Esophagus muscularis mucosa (tissue), 4 donors: ENCODE measurements around the gene DDI1. TPM values are rescaled to one million over a fixed set of nuclear protein-coding genes. Genes with fewer than 3 reads are reported as not detected.
"Not testable (repeated sequence)": the region's sequence is repeated elsewhere in the genome, so short reads cannot be mapped to it uniquely, and the experiment has no call there.

Experiments
- DNase-seq: peaks from one replicate; pipeline ENCODE4 v3.0.0-alpha.2; 2017; ENCODE audit errors: extremely low spot score
- H3K27ac ChIP-seq, 4 donors: fragments of 200-600 bp; sonication (generic); replicated peaks in 1 of 4; 1 replicate in 3 of 4; 2 replicates in 1 of 4; pipeline ENCODE4 v1.5.1; 2016 to 2019; ENCODE audit warnings: mild to moderate bottlenecking in 1 of 4
- H3K27me3 ChIP-seq, 4 donors: fragments of 200-600 bp; sonication (generic); one replicate each; pipeline versions ENCODE4 v1.5.1 to v1.6.0; 2016 to 2019
- H3K36me3 ChIP-seq, 4 donors: fragments of 200-600 bp; sonication (generic); one replicate each; pipeline ENCODE4 v1.5.1; 2016 to 2019
- H3K4me1 ChIP-seq, 4 donors: fragments of 200-600 bp; sonication (generic); one replicate each; pipeline ENCODE4 v1.5.1; 2016 to 2019
- H3K4me3 ChIP-seq, 4 donors: fragments of 200-600 bp; sonication (generic); 1 replicate in 2 of 4; 2 replicates in 2 of 4; pipeline ENCODE4 v1.5.1; 2016 to 2019; ENCODE audit warnings: mild to moderate bottlenecking in 4 of 4, moderate library complexity in 1 of 4
- H3K9me3 ChIP-seq, 4 donors: fragments of 200-600 bp; sonication (generic); 1 replicate in 3 of 4; 2 replicates in 1 of 4; pipeline ENCODE4 v1.5.1; 2016 to 2019
- EP300 ChIP-seq: sonication (generic); formaldehyde crosslinking; IDR thresholded peaks from one replicate; pipeline ENCODE4 v1.6.1; 2017; ENCODE audit warnings: antibody characterized with exemption
- POLR2A ChIP-seq: fragments of 450-650 bp; IDR thresholded peaks from one replicate; pipeline ENCODE4 v1.6.1; 2017; ENCODE audit warnings: antibody characterized with exemption, moderate library complexity, mild to moderate bottlenecking, low read depth
- POLR2AphosphoS5 ChIP-seq, 2 donors: sonication (generic); formaldehyde crosslinking; IDR thresholded peaks; one replicate each; pipeline ENCODE4 v1.6.1; 2017; ENCODE audit warnings: antibody characterized with exemption in 2 of 2
- WGBS: methylation state at CpG from one replicate; pipeline ENCODE4 v1.1.5; 2018; 5-methylcytosine and 5-hydroxymethylcytosine counted together
- intact Hi-C: fragments of 100-400 bp; cut with DNase I; formaldehyde crosslinking; loops from one replicate; pipeline ENCODE4 v1.15.1; 2023
- total RNA-seq, 4 donors: library from RNA; depleted of rRNA; stranded (reverse); fragments of >200 nt; gene quantifications; one replicate each; pipeline versions ENCODE4 v1.1.0 to v1.2.1, GENCODE V29; 2016
- TF ChIP-seq, protein P1 (sequence below), 3 experiments: fragments of 200-600 bp in 2 of 3; fragments of 450-650 bp in 1 of 3; sonication (generic) in 2 of 3; IDR thresholded peaks; one replicate each; pipeline ENCODE4 v1.5.1; 2017 to 2019; ENCODE audit warnings: antibody characterized with exemption in 3 of 3, mild to moderate bottlenecking in 2 of 3, moderate library complexity in 1 of 3

DDI1 gene
- total RNA-seq, 4 donors from 2014 or later, result not detected

DNA sequence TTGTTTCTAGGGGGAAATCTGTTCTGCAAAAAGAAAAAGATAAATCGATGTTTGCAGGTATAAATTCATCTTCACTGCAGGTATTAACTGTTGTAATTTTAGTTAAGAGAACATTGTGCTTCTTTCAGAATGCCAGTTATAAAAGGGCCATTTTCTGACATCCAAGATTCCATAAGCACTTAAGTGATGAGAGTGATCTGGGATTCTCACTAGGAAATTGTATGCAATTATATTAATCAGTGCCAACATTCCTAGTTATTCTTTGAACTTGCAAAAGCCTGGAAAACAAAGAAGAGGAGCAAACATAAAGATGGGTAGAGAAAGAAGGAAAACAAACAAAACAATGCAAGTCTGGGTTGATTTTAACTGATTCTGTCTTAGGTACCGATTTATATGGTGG is 5.4 kb downstream of the DDI1 start:
- Histone ChIP-seq H3K27ac (no peak overlapping the region), H3K9me3 (no peaks in the 10 kb centered on the region), H3K36me3 (no peaks in the 10 kb centered on the region), H3K27me3 (no peaks in the 10 kb centered on the region), H3K4me1 (no peaks in the 10 kb centered on the region), H3K4me3 (no peak overlapping the region)
- intact Hi-C loops, result no loop called here
- TF ChIP-seq, protein P1, sequence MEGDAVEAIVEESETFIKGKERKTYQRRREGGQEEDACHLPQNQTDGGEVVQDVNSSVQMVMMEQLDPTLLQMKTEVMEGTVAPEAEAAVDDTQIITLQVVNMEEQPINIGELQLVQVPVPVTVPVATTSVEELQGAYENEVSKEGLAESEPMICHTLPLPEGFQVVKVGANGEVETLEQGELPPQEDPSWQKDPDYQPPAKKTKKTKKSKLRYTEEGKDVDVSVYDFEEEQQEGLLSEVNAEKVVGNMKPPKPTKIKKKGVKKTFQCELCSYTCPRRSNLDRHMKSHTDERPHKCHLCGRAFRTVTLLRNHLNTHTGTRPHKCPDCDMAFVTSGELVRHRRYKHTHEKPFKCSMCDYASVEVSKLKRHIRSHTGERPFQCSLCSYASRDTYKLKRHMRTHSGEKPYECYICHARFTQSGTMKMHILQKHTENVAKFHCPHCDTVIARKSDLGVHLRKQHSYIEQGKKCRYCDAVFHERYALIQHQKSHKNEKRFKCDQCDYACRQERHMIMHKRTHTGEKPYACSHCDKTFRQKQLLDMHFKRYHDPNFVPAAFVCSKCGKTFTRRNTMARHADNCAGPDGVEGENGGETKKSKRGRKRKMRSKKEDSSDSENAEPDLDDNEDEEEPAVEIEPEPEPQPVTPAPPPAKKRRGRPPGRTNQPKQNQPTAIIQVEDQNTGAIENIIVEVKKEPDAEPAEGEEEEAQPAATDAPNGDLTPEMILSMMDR (IDR thresholded peaks at IDR 0.05), result no peak
- no peak for TF ChIP-seq POLR2AphosphoS5 (IDR thresholded peaks at IDR 0.05)
- TF ChIP-seq EP300, result no peak
- TF ChIP-seq POLR2A, result no peak
- no peak for DNase-seq
- 85% methylated on average over 2 of the region's 2 CpGs for WGBS

DNA sequence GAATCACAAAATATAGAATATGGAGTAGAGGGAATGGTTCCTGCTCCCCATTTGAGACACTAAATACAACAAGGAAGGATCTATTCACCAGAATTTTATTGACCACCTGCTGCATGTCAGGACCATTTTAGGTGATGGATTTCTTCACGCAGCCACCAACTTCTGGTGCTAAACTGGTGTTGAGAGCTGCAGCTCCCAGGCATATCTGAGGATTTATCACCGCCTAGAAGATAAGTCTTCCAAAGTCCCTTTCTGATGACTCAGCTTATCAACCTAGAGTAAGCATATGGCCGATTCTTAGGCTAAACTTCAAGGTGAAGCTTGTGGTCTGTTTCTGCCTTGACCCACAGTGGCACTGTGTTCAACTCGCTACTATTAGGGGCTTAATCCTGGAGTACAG is 6.7 kb downstream of the DDI1 start:
- H3K4me1 ChIP-seq, result no peaks in the 10 kb centered on the region
- no peaks in the 10 kb centered on the region for H3K27me3 ChIP-seq
- no peak overlapping the region for H3K4me3 ChIP-seq
- no peak overlapping the region for H3K27ac ChIP-seq
- DNase-seq, result no peak
- no peaks in the 10 kb centered on the region for H3K36me3 ChIP-seq
- intact Hi-C loops, result no loop called here
- TF ChIP-seq, protein P1 (IDR thresholded peaks at IDR 0.05), result no peak
- TF ChIP-seq POLR2AphosphoS5 (IDR thresholded peaks at IDR 0.05) (no peak), POLR2A (no peak), EP300 (no peak)
- 80% methylated on average over 4 of the region's 4 CpGs for WGBS
- H3K9me3 ChIP-seq, result no peaks in the 10 kb centered on the region

DNA sequence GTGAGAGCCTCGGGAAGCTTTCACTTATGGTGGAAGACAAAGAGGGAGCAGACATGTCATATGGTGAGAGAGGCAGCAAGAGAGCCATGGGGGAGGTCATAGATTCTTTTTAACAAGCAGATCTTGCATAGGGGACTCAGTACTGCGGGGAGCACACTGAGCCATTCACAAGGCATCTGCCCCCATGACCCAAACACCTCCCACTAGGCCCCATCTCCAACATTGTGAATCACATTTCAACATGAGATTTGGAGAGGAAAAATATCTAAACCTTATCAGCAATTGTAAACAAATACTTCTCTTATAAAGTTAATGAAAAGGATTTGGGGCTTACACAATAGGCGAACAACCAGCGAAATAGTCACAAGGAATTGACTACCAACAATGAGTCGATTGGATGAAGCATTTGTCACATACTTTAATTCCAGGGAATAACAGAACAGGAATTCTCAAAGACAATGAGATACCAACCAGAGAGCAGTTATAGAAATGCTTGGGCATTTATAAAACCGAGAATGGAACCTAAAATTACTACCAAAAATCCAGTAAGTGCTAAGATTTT is 7.3 kb downstream of the DDI1 start:
- Histone ChIP-seq H3K4me1 (no peaks in the 10 kb centered on the region), H3K4me3 (no peak overlapping the region), H3K27me3 (no peaks in the 10 kb centered on the region), H3K9me3 (no peaks in the 10 kb centered on the region), H3K36me3 (no peaks in the 10 kb centered on the region), H3K27ac (no peak overlapping the region)
- TF ChIP-seq POLR2AphosphoS5 (IDR thresholded peaks at IDR 0.05) (no peak), EP300 (no peak), POLR2A (no peak)
- TF ChIP-seq, protein P1 (IDR thresholded peaks at IDR 0.05), result no peak
- no peak for DNase-seq
- 93% methylated on average over 6 of the region's 6 CpGs for WGBS
- intact Hi-C loops, result no loop called here

DNA sequence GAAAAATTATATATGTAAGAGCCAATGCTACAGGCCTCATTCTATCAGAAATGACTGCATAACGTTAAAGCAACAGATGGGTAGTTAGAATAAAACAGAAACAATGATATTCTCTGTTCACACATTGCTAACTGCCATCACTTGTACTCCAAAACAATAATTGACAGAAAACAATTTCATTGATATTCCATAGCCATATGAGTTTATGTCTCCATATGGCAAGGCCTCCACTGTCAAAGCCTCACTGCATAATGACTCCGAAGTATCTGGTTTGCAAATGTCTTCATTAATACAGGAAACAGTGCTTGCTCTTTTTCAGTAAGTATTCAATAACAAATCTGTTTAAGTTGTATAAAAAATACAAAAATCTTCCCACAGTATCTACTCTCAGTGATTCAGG is 9.9 kb downstream of the DDI1 start:
- Histone ChIP-seq H3K9me3 (no peaks in the 10 kb centered on the region), H3K27ac (no peak overlapping the region), H3K4me1 (no peaks in the 10 kb centered on the region), H3K4me3 (no peak overlapping the region), H3K36me3 (no peaks in the 10 kb centered on the region), H3K27me3 (no peaks in the 10 kb centered on the region)
- 92% methylated on average over 2 of the region's 2 CpGs for WGBS
- TF ChIP-seq POLR2A (no peak), EP300 (no peak), POLR2AphosphoS5 (IDR thresholded peaks at IDR 0.05) (no peak)
- TF ChIP-seq, protein P1 (IDR thresholded peaks at IDR 0.05), result no peak
- no peak for DNase-seq
- intact Hi-C loops, result no loop called here

DNA sequence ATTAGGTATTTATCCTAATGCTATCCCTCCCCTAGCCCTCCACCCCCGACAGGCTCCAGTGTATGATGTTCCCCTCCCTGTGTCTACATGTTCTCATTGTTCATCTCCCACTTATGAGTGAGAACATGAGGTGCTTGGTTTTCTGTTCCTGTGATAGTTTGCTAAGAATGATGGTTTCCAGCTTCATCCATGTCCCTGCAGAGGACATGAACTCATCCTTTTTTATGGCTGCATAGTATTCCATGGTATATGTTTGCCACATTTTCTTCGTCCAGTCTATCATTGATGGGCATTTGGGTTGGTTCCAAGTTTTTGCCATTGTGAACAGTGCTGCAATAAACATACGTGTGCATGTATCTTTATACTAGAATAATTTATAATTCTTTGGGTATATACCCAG is 10.4 kb downstream of the DDI1 start:
- H3K27ac ChIP-seq, H3K36me3 ChIP-seq, H3K27me3 ChIP-seq, H3K4me3 ChIP-seq, H3K9me3 ChIP-seq, intact Hi-C loops, DNase-seq, H3K4me1 ChIP-seq: not testable (repeated sequence)
- WGBS, result 95% methylated on average over 3 of the region's 3 CpGs
